Ovary (tissue), 9 donors: ENCODE results near the gene EPC2. TPM values are rescaled to one million over a fixed set of nuclear protein-coding genes. Genes with fewer than 3 reads are reported as not detected.

Experiments
- DNase-seq, 5 donors: peaks; one replicate each; pipeline ENCODE4 v3.0.0-alpha.2; 2019 to 2020
- H3K27ac ChIP-seq, 2 donors: fragments of 200-600 bp; one replicate each; pipeline versions ENCODE4 v1.5.1 to v1.8.0; 2019 to 2022
- H3K27me3 ChIP-seq: fragments of 200-600 bp; one replicate; pipeline ENCODE4 v1.8.0; 2022
- H3K36me3 ChIP-seq: fragments of 200-600 bp; sonication (generic); one replicate; pipeline ENCODE4 v1.5.1; 2019
- H3K4me1 ChIP-seq: one replicate; pipeline ENCODE4 v1.8.1; 2013; ENCODE audit warnings: mild to moderate bottlenecking, moderate library complexity; ENCODE audit not compliant: insufficient read depth
- H3K4me3 ChIP-seq: fragments of 200-600 bp; sonication (generic); one replicate; pipeline ENCODE4 v1.5.1; 2017
- H3K9me3 ChIP-seq, 2 donors: fragments of 200-600 bp in 1 of 2; sonication (generic) in 1 of 2; one replicate each; pipeline versions ENCODE4 v1.5.1 to v1.8.1; 2013 to 2019; ENCODE audit warnings: mild to moderate bottlenecking in 1 of 2, moderate library complexity in 1 of 2
- EP300 ChIP-seq: sonication (generic); formaldehyde crosslinking; IDR thresholded peaks from one replicate; pipeline ENCODE4 v1.6.1; 2017; ENCODE audit warnings: antibody characterized with exemption
- POLR2A ChIP-seq: fragments of 450-650 bp; IDR thresholded peaks from one replicate; pipeline ENCODE4 v1.6.1; 2017; ENCODE audit warnings: antibody characterized with exemption, mild to moderate bottlenecking, moderate library complexity
- WGBS, 3 donors: extraction: QIAGEN DNeasy Blood & Tissue Kit in 1 of 3; methylation state at CpG; one replicate each; pipeline versions ENCODE4 v1.1.5 to v1.1.7; 2013 to 2017; 5-methylcytosine and 5-hydroxymethylcytosine counted together
- intact Hi-C, 4 donors: fragments of 100-400 bp; cut with DNase I; formaldehyde crosslinking; loops; one replicate each; pipeline versions ENCODE4 v1.11.0 to v1.15.1; 2022 to 2023
- polyA plus RNA-seq, 2 donors: library from polyadenylated mRNA; stranded (reverse); fragments of 200-250 nt in 1 of 2; fragments of 350-450 nt in 1 of 2; fragmentation: Illumina TruSeq in 1 of 2; extraction: RNeasy Lipid Tissue Mini Kit (QIAGEN cat#74804) in 1 of 2; gene quantifications; one replicate each; pipeline ENCODE4 v1.2.3, GENCODE V29; 2013 to 2014
- total RNA-seq, 7 donors: library from RNA; depleted of rRNA in 2 of 7; stranded (reverse); fragments of >200 nt in 2 of 7; fragmentation: NEBNext Ultra II Directional in 3 of 7; extraction: Animal tissue kit (Norgen Biotek cat#: 25700) in 3 of 7; gene quantifications; one replicate each; pipeline versions ENCODE4 v1.1.0 to v1.2.4, GENCODE V29; 2016 to 2023
- TF ChIP-seq, protein P1 (sequence below), 3 donors: fragments of 450-650 bp in 2 of 3; fragments of 200-600 bp in 1 of 3; IDR thresholded peaks; one replicate each; pipeline versions ENCODE4 v1.5.1 to v1.8.0; 2016 to 2022; ENCODE audit warnings: antibody characterized with exemption in 3 of 3, mild to moderate bottlenecking in 1 of 3
- donor health status: DM: no; HTN: no; CAD: no; lungs with moderate emphysema.
- donor health status: DM: no; HTN: no; CAD: no.
- donor health status: Bipolar disorder and iron deficiency.
- donor health status: DM: yes; HTN: yes; CAD: no.
- donor health status: DM: no; HTN: no; CAD: no.
- donor health status: DM: yes; HTN: yes; CAD: no.

The EPC2 gene
- total and polyA plus RNA-seq, 9 donors: 25.7 to 53.4 (median 35.2) TPM

DNA sequence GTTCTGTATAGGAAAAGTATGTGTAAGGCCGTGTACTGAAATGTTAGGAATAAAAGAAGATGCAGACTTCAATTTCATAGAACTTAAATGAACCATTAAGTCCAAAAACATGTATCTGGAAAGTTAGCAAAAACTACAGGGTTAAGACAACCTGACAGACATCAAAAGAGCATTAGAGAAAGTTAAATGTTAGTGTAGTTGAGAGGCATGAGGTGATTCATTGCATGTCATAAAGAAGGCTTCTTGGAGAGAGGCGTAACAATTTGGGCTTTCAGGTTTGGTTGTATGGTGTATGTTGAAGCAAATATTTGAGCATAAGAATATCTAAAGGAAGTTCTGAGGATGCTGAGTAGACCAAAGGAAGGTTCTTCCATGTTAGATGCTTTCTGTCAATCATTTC is 6.3 kb downstream of the EPC2 start:
- H3K4me1 ChIP-seq: peaks cover 12% of the 10 kb centered on the region

DNA sequence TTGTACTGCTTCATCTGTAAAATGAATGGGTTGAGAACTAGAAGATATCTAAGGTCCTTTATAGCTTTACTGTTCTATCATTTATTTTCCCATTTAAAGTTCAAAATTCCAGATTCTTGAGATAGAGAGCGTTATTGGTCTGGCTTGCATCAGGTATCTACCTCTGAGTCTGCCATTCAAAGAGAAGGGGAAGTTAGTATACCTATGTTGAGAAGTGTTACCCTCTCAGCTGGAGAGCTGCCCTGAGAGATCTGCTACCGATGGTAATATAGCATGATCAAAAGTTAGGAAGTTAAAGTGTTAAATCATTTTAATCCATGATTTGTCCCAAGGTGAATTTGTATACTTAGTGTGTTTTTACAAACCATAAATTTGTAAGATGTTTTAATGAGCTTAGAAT is 7.4 kb downstream of the EPC2 start:
- no peaks in the 10 kb centered on the region for H3K27me3 ChIP-seq
- H3K9me3 ChIP-seq: no peaks in the 10 kb centered on the region
- WGBS, 3 donors: 63 to 73% (median 70%) methylated on average over 2 of the region's 2 CpGs
- intact Hi-C loops: no loop called here
- H3K36me3 ChIP-seq: no peaks in the 10 kb centered on the region
- DNase-seq: no peak
- H3K27ac ChIP-seq: no peak overlapping the region
- TF ChIP-seq, protein P1, sequence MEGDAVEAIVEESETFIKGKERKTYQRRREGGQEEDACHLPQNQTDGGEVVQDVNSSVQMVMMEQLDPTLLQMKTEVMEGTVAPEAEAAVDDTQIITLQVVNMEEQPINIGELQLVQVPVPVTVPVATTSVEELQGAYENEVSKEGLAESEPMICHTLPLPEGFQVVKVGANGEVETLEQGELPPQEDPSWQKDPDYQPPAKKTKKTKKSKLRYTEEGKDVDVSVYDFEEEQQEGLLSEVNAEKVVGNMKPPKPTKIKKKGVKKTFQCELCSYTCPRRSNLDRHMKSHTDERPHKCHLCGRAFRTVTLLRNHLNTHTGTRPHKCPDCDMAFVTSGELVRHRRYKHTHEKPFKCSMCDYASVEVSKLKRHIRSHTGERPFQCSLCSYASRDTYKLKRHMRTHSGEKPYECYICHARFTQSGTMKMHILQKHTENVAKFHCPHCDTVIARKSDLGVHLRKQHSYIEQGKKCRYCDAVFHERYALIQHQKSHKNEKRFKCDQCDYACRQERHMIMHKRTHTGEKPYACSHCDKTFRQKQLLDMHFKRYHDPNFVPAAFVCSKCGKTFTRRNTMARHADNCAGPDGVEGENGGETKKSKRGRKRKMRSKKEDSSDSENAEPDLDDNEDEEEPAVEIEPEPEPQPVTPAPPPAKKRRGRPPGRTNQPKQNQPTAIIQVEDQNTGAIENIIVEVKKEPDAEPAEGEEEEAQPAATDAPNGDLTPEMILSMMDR (IDR thresholded peaks at IDR 0.05): no peak
- TF ChIP-seq POLR2A: no peak
- TF ChIP-seq EP300: no peak
- H3K4me3 ChIP-seq: no peak overlapping the region
- peaks cover 14% of the 10 kb centered on the region for H3K4me1 ChIP-seq

More for the DNA sequence above, 6.3 kb downstream of the EPC2 start:
- no peak overlapping the region for H3K27ac ChIP-seq
- WGBS, 3 donors: 91 to 92% (median 92%) methylated on average over 2 of the region's 2 CpGs
- no peaks in the 10 kb centered on the region for H3K36me3 ChIP-seq
- intact Hi-C loops: no loop called here
- no peaks in the 10 kb centered on the region for H3K27me3 ChIP-seq
- no peak for DNase-seq
- TF ChIP-seq POLR2A (no peak), EP300 (no peak)
- TF ChIP-seq, protein P1 (IDR thresholded peaks at IDR 0.05): no peak
- H3K9me3 ChIP-seq: no peaks in the 10 kb centered on the region
- no peak overlapping the region for H3K4me3 ChIP-seq

DNA sequence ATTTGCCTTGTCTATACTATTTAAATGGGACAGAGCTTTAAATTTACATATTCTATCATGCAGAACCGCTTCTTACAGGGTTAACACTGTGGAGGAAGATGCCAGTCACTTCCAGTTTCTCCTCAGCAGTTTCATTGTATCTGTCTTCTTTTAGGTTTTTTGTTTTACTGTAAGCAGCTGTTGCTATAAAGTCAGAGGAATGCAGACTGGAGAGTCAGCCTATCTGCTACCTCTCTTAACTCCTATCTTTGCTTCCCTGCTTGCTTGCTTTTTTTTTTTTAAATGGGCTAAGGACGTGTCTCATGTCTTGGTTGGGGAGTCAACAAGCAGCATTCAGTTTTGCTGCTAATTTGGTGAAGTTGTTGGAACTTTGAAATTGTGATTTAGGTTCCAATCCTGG is 8.9 kb downstream of the EPC2 start:
- peaks cover 13% of the 10 kb centered on the region for H3K4me1 ChIP-seq
- no peak overlapping the region for H3K4me3 ChIP-seq
- DNase-seq: no peak
- 6 to 26% (median 13%) methylated on average over 2 of the region's 2 CpGs for WGBS, 3 donors
- H3K27ac ChIP-seq: no peak overlapping the region
- TF ChIP-seq, protein P1 (IDR thresholded peaks at IDR 0.05): no peak
- TF ChIP-seq EP300: no peak
- H3K27me3 ChIP-seq: no peaks in the 10 kb centered on the region
- H3K9me3 ChIP-seq: no peaks in the 10 kb centered on the region
- H3K36me3 ChIP-seq: no peaks in the 10 kb centered on the region
- intact Hi-C loops: no loop called here

DNA sequence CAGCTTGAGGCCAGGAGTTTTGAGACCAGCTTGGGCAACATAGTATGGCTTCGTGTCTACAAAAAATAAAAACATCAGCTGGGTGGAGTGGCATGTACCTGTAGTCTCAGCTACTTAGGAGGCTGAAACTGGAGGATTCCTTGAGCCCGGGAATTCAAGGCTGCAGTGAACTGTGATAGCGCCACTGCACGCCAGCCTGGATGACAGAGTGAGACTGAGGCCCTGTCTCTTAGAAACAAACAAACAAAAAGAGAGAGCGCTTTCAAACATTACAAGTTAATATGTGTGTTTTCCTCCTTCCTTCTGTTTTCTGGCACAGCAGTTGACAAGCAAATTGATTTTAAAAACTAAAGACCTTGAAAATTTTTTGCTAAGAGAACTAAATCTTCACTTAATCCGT is 9.9 kb downstream of the EPC2 start:
- H3K9me3 ChIP-seq: no peaks in the 10 kb centered on the region
- H3K4me3 ChIP-seq: no peak overlapping the region
- intact Hi-C loops: no loop called here
- H3K36me3 ChIP-seq: no peaks in the 10 kb centered on the region
- peaks cover 14% of the 10 kb centered on the region for H3K4me1 ChIP-seq
- DNase-seq: no peak
- 60 to 69% (median 66%) methylated on average over 6 of the region's 6 CpGs for WGBS, 3 donors
- no peak for TF ChIP-seq EP300
- TF ChIP-seq, protein P1 (IDR thresholded peaks at IDR 0.05): no peak
- no peak for TF ChIP-seq POLR2A
- H3K27ac ChIP-seq: no peak overlapping the region
- H3K27me3 ChIP-seq: no peaks in the 10 kb centered on the region

DNA sequence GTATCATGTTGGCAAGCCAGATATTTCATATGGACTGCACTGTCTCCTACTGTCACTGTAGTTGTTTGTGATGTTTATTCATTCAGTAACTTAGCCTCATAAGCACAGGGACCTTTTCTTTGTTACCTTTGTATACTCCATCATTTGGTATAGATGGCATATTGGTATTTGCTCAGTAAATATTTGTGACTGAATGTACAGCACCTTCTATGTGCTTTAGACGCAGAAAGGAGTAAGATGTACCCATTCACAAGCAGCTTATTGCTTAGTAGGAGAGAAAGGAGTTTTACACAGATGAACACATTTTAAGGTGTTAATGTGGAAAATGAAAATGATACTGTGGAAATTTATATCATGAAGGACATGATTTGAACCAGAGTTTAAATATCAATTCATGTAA is 12.0 kb downstream of the EPC2 start:
- Histone ChIP-seq H3K4me1 (peaks cover 14% of the 10 kb centered on the region), H3K27ac (no peak overlapping the region), H3K36me3 (no peaks in the 10 kb centered on the region), H3K9me3 (no peaks in the 10 kb centered on the region), H3K27me3 (no peaks in the 10 kb centered on the region), H3K4me3 (no peak overlapping the region)
- intact Hi-C loops: no loop called here
- no peak for DNase-seq
- 93 to 100% (median 99%) methylated on average over 1 of the region's 1 CpG for WGBS, 3 donors
- TF ChIP-seq, protein P1 (IDR thresholded peaks at IDR 0.05): no peak
- no peak for TF ChIP-seq EP300
- no peak for TF ChIP-seq POLR2A
